ENCODE data around the gene NPAS3.

NPAS3 gene

DNA sequence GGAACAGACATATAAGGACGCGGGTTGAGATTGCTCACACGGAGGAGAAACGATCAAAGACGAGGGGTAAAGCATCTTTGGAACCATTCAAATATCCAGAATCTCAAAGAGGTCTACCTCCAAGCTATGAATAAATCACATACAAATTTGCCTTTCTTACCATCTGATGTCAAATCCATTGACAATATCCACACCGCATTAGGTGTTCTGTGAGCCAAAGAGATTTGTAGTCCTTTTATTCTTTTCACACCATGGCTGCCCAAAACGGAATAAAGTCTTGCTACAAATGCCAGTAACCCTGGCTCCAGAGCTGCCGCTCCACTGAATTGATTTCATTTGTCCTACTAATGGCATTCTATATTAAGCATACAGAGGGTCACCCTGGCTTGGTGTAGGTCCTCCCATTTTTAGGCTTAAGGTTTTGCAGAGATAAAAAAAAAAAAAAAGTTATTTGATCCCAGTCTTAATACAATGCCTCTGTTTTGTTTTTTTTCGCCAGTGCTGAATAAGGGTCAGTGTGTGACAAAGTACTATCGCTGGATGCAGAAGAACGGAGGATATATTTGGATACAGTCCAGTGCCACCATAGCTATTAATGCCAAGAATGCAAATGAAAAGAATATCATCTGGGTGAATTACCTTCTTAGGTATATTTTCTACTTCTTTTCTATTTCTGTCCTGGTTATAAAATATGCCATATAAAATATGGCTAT lies 854.9 kb downstream of the NPAS3 start:
- TF ChIP-seq, protein P1, sequence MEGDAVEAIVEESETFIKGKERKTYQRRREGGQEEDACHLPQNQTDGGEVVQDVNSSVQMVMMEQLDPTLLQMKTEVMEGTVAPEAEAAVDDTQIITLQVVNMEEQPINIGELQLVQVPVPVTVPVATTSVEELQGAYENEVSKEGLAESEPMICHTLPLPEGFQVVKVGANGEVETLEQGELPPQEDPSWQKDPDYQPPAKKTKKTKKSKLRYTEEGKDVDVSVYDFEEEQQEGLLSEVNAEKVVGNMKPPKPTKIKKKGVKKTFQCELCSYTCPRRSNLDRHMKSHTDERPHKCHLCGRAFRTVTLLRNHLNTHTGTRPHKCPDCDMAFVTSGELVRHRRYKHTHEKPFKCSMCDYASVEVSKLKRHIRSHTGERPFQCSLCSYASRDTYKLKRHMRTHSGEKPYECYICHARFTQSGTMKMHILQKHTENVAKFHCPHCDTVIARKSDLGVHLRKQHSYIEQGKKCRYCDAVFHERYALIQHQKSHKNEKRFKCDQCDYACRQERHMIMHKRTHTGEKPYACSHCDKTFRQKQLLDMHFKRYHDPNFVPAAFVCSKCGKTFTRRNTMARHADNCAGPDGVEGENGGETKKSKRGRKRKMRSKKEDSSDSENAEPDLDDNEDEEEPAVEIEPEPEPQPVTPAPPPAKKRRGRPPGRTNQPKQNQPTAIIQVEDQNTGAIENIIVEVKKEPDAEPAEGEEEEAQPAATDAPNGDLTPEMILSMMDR (conservative IDR thresholded peaks at IDR 0.05; ENCODE audit: control insufficient read depth, insufficient read depth, low read depth, low read length) = no peak
- H3K4me3 ChIP-seq (ENCODE audit: control insufficient read depth, low read depth, low read length) = no peak overlapping the region
- DNase-seq (ENCODE audit: low read depth) = no peak

DNA sequence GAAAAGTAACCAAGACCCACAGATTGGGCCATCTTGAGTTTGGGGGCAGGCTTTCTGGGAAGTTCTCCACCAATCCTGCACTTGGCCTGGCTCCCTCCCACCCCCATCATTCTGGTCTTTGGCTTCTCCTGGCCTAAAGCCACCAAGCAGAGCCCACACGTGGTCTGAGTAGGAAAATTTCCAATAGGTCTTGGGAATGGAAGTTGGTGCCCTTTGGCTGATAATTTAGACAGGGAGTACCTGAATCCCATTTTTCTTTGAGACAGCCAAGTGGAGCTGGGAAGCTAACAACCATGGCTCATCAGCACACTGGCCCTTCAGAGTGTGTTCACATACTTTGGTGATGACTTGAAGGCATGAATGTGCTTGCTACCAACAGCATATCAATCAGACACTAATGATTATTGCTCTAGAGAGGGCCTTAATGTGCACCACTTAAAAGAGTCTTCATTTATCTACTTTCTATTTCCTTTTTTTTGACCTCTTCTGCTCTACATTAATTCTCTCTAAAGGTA lies 856.2 kb downstream of the NPAS3 start:
- TF ChIP-seq, protein P1 (conservative IDR thresholded peaks at IDR 0.05; ENCODE audit: control insufficient read depth, insufficient read depth, low read depth, low read length) = no peak
- H3K4me3 ChIP-seq (ENCODE audit: control insufficient read depth, low read depth, low read length) = no peak overlapping the region
- DNase-seq (ENCODE audit: low read depth) = peak; percentile 50

DNA sequence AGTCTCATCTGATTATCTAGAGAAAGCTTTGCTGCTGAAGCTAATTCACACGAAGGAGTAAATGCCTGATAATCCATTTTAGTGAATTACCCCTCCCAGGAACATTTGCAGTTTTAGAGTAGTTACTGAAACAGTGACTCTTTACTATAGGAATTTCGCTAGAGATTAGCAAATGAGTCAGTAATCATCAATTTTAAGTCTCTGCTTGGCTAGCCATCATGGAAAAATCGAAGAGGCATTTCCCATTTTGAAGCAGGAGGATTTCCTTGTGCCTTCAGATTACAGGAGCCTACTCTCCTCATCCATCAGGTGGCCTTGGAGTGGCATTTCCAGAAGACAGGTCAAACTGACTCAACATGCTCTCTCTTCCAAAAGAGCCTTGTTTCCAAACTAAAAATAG lies 857.7 kb downstream of the NPAS3 start:
- DNase-seq (ENCODE audit: low read depth) = peak; percentile 41
- TF ChIP-seq, protein P1 (conservative IDR thresholded peaks at IDR 0.05; ENCODE audit: control insufficient read depth, insufficient read depth, low read depth, low read length) = no peak
- H3K4me3 ChIP-seq (ENCODE audit: control insufficient read depth, low read depth, low read length) = no peak overlapping the region

DNA sequence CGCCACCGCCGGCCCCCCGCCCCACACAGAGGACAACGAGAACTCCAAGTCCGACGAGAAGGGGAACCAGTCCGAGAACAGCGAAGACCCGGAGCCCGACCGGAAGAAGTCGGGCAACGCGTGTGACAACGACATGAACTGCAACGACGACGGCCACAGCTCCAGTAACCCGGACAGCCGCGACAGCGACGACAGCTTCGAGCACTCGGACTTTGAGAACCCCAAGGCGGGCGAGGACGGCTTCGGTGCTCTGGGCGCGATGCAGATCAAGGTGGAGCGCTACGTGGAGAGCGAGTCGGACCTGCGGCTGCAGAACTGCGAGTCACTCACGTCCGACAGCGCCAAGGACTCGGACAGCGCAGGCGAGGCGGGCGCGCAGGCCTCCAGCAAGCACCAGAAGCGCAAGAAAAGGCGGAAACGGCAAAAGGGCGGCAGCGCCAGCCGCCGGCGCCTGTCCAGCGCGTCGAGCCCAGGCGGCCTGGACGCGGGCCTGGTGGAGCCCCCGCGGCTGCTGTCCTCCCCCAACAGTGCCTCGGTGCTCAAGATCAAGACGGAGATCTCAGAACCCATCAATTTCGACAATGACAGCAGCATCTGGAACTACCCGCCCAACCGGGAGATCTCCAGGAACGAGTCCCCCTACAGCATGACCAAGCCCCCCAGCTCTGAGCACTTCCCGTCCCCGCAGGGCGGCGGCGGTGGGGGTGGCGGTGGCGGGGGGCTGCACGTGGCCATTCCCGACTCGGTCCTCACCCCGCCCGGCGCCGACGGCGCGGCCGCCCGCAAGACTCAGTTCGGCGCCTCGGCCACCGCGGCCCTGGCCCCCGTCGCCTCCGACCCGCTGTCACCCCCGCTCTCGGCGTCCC lies 861.3 kb downstream of the NPAS3 start:
- TF ChIP-seq, protein P1 (conservative IDR thresholded peaks at IDR 0.05; ENCODE audit: control insufficient read depth, insufficient read depth, low read depth, low read length) = no peak
- no peak overlapping the region for H3K4me3 ChIP-seq (ENCODE audit: control insufficient read depth, low read depth, low read length)
- peak; percentile 8 for DNase-seq (ENCODE audit: low read depth)

DNA sequence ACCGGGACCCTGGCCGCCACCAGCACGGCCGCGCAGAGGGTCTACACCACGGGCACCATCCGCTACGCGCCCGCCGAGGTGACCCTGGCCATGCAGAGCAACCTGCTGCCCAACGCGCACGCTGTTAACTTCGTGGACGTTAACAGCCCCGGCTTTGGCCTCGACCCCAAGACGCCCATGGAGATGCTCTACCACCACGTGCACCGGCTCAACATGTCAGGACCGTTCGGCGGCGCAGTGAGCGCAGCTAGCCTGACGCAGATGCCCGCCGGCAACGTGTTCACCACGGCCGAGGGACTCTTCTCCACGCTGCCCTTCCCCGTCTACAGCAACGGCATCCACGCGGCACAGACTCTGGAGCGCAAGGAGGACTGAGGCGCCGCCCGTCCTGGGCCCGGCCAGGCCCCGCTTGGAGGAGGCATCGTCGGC lies 862.1 kb downstream of the NPAS3 start:
- TF ChIP-seq, protein P1 (conservative IDR thresholded peaks at IDR 0.05; ENCODE audit: control insufficient read depth, insufficient read depth, low read depth, low read length) = no peak
- H3K4me3 ChIP-seq (ENCODE audit: control insufficient read depth, low read depth, low read length) = no peak overlapping the region
- no peak for DNase-seq (ENCODE audit: low read depth)

DNA sequence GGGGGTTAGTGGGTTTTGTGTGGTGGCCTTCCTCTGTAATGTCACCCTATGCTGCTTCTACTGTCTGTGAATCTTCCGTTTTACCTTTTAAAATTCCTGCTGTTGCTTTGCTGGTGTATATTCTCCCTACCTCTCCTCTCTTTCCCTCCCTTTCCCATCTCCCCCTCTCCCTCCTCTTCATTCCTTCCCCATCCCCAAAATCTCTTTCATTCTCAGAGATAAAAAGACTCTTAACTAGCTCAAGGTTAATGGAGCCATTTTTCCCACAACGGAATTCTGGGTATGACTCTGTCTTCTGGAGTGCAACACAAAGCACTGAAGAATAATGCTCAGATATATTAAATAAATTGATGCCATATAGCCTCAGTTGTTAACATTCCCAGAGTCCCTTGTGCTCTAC lies 864.1 kb downstream of the NPAS3 start:
- DNase-seq (ENCODE audit: low read depth) = no peak
- no peak overlapping the region for H3K4me3 ChIP-seq (ENCODE audit: control insufficient read depth, low read depth, low read length)
- TF ChIP-seq, protein P1 (conservative IDR thresholded peaks at IDR 0.05; ENCODE audit: control insufficient read depth, insufficient read depth, low read depth, low read length) = no peak

Measured in fibroblast of mammary gland (primary cell).